Cardiac muscle cell (in vitro differentiated cells and primary cell): ENCODE measurements around the gene ARMCX6. TPM values are rescaled to one million over a fixed set of nuclear protein-coding genes. Genes with fewer than 3 reads are reported as not detected.
A peak's percentile ranks its signal among the peaks of the same experiment; 100 is the strongest.
"Not testable (repeated sequence)": the region's sequence is repeated elsewhere in the genome, so short reads cannot be mapped to it uniquely, and the experiment has no call there.

Source experiments
- DNase-seq, 2 donors: peaks; one replicate each; pipeline versions ENCODE4 v3.0.0 to v3.0.0-alpha.2; 2010 to 2017; ENCODE audit warnings: low read depth in 1 of 2, low spot score in 1 of 2
- H3K27ac ChIP-seq: fragments of 200-600 bp; sonication (generic); 2 replicates; pipeline ENCODE4 v1.5.1; 2016
- H3K27me3 ChIP-seq: fragments of 200-600 bp; sonication (generic); 2 replicates; pipeline ENCODE4 v1.6.0; 2016; ENCODE audit warnings: control low read depth
- H3K36me3 ChIP-seq: fragments of 200-600 bp; sonication (generic); 2 replicates; pipeline ENCODE4 v1.5.1; 2016; ENCODE audit warnings: control low read depth
- H3K4me1 ChIP-seq: fragments of 200-600 bp; sonication (generic); 2 replicates; pipeline ENCODE4 v1.8.1; 2017; ENCODE audit warnings: low read depth, mild to moderate bottlenecking, mixed run types
- H3K4me3 ChIP-seq: fragments of 200-600 bp; sonication (generic); 2 replicates; pipeline ENCODE4 v1.5.1; 2016; ENCODE audit warnings: mild to moderate bottlenecking
- H3K9me3 ChIP-seq: fragments of 200-600 bp; sonication (generic); 2 replicates; pipeline ENCODE4 v1.5.1; 2017; ENCODE audit warnings: low read depth, mild to moderate bottlenecking, control low read depth
- polyA plus RNA-seq: library from polyadenylated mRNA; unstranded; fragments of >200 nt; fragmentation: Nextera tagmentation; extraction: Ambion mirVana; gene quantifications from 2 replicates; pipeline ENCODE4 v1.2.1, GENCODE V29; 2016
- total RNA-seq: library from RNA; depleted of rRNA; stranded (reverse); fragments of >200 nt; gene quantifications from 2 replicates; pipeline ENCODE4 v1.2.3, GENCODE V29; 2016
- TF ChIP-seq, protein P1 (sequence below): IDR thresholded peaks from 2 replicates; pipeline ENCODE4 v1.5.1; 2012; ENCODE audit warnings: low read depth, mild to moderate bottlenecking, low read length

Gene ARMCX6
- total and polyA plus RNA-seq, 2 experiments from 2014 or later = 73.1 to 112 TPM

DNA sequence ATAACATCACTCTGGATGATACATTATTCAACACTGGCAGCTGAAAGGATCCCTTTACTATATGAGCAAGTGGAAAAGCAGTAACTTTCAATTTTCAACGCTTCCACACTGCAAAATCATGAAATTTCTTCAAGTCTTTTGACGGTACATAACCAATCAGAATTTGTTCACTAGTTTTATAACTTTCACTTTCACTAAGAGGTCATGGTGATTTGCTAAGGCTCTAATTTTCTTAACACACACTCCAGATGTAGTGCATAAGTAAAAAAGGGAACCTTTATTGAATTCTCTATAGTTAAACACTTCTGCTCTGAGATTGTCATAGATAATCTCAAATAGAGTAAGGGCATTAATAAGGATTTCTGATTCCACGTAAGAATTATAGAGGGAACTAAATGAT lies 37.7 kb upstream of the ARMCX6 start:
- Histone ChIP-seq H3K27ac (no peak overlapping the region), H3K4me1 (no peaks in the 10 kb centered on the region), H3K9me3 (no peaks in the 10 kb centered on the region), H3K27me3 (no peaks in the 10 kb centered on the region), H3K4me3 (no peak overlapping the region), H3K36me3 (peaks cover 4% of the 10 kb centered on the region)
- TF ChIP-seq, protein P1, sequence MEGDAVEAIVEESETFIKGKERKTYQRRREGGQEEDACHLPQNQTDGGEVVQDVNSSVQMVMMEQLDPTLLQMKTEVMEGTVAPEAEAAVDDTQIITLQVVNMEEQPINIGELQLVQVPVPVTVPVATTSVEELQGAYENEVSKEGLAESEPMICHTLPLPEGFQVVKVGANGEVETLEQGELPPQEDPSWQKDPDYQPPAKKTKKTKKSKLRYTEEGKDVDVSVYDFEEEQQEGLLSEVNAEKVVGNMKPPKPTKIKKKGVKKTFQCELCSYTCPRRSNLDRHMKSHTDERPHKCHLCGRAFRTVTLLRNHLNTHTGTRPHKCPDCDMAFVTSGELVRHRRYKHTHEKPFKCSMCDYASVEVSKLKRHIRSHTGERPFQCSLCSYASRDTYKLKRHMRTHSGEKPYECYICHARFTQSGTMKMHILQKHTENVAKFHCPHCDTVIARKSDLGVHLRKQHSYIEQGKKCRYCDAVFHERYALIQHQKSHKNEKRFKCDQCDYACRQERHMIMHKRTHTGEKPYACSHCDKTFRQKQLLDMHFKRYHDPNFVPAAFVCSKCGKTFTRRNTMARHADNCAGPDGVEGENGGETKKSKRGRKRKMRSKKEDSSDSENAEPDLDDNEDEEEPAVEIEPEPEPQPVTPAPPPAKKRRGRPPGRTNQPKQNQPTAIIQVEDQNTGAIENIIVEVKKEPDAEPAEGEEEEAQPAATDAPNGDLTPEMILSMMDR = no peak
- DNase-seq = no peak

DNA sequence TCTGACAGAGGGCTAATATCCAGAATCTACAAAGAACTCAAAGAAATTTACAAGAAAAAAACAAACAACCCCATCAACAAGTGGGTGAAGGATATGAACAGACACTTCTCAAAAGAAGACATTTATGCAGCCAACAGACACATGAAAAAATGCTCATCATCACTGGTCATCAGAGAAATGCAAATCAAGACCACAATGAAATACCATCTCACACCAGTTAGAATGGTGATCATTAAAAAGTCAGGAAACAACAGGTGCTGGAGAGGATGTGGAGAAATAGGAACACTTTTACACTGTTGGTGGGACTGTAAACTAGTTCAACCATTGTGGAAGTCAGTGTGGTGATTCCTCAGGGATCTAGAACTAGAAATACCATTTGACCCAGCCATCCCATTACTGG lies 29.9 kb upstream of the ARMCX6 start:
- H3K9me3 ChIP-seq, H3K27me3 ChIP-seq, H3K4me3 ChIP-seq, H3K27ac ChIP-seq, DNase-seq, H3K4me1 ChIP-seq, H3K36me3 ChIP-seq: not testable (repeated sequence)

DNA sequence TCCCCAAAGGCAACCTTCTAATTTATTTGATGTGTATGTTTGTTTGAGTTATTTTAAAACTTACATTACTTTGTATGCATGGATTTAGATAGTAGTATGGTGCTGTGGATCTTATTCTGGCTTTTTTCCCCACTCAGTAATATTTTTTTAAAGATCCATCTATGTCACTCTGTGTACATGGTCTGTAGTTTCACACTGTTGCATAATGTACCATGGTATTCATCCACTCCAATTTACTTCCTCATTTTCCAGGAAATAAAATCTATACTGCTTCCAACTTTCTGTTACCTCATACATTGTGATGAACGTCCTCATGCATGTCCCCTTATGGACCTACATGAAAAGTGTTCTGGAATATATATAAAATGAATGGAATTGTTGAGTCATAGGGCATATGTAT lies 24.3 kb upstream of the ARMCX6 start:
- no peaks in the 10 kb centered on the region for H3K4me1 ChIP-seq
- H3K9me3 ChIP-seq = no peaks in the 10 kb centered on the region
- no peak for DNase-seq
- H3K36me3 ChIP-seq = no peaks in the 10 kb centered on the region
- TF ChIP-seq, protein P1 = no peak
- H3K4me3 ChIP-seq = no peak overlapping the region
- no peak overlapping the region for H3K27ac ChIP-seq
- H3K27me3 ChIP-seq = no peaks in the 10 kb centered on the region

DNA sequence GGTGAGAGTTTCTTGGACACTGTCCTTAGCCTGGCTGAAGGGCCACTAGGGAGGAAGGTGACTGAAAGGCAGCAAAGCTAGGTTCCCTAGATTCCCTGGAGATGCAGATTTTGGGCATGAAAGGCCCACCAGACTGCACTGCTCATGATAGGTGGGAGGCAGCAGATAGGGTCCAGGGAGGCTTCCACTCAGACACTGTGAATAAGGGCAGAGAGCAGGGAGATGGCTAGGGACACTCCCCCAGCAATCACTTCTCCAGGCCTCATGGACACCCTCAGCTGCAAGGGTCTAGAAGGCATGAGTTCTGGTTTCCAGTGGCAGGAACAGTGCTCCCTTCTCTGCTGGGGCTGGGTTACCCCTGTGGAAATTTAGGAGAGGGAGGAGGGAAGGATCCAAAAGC lies 21.8 kb upstream of the ARMCX6 start:
- TF ChIP-seq, protein P1 = no peak
- H3K27ac ChIP-seq = no peak overlapping the region
- DNase-seq = no peak

DNA sequence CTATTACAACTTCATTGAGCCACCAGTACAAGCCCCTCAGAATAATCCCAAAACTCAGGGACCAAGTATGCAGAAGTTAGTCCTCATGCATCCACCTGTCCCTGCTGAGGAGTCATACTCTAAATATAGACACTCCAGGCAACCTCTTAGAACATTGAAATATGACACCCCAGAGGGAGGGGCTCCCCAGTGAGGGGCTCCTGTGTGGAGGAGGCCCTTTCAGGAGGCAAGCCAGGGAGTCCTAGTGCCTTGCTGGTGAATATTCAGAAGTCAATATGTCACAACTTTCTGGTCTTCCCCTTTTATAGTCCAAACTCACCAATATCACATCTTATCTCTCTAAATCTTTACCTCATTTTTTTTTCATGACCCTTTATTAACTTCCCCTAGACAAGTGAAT lies 1.6 kb upstream of the ARMCX6 start:
- DNase-seq = peak in 1 of 2 donors; percentile 84
- peak overlapping the region; percentile 20 for H3K27ac ChIP-seq

More for the DNA sequence above, 21.8 kb upstream of the ARMCX6 start:
- no peaks in the 10 kb centered on the region for H3K27me3 ChIP-seq
- H3K4me1 ChIP-seq = no peaks in the 10 kb centered on the region
- no peak overlapping the region for H3K4me3 ChIP-seq
- no peaks in the 10 kb centered on the region for H3K36me3 ChIP-seq
- H3K9me3 ChIP-seq = no peaks in the 10 kb centered on the region

DNA sequence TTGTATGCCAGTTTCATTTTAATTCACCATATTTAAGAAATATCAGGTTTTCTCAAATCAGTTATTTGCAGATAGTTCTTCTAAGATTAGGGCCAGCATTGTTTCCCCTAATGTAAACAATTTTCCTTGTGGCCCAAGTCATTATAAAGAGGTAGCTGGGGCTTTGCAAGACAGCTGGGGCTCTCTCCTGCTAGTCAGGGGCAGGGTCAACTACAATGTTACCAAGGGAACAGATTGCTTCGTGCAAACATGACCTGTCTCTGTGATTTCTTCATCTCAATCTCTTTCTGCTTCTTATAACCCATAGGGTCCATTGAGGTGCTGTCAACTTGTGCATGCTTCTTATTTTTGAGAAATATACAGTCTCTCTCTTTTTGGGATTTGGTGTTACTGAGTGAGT lies 12.1 kb downstream of the ARMCX6 start:
- no peaks in the 10 kb centered on the region for H3K36me3 ChIP-seq
- H3K27me3 ChIP-seq = no peaks in the 10 kb centered on the region
- H3K4me1 ChIP-seq = no peaks in the 10 kb centered on the region
- no peak overlapping the region for H3K4me3 ChIP-seq
- H3K27ac ChIP-seq = no peak overlapping the region
- no peak for DNase-seq
- no peaks in the 10 kb centered on the region for H3K9me3 ChIP-seq
- TF ChIP-seq, protein P1 = no peak

More for the DNA sequence above, 1.6 kb upstream of the ARMCX6 start:
- H3K9me3 ChIP-seq = no peaks in the 10 kb centered on the region
- H3K36me3 ChIP-seq = no peaks in the 10 kb centered on the region
- TF ChIP-seq, protein P1 = no peak
- H3K4me1 ChIP-seq = peaks cover 23% of the 10 kb centered on the region
- no peaks in the 10 kb centered on the region for H3K27me3 ChIP-seq
- no peak overlapping the region for H3K4me3 ChIP-seq
